DND-41 (cell line): ENCODE measurements around the gene B3GALNT1.

Experiments used
- ATAC-seq: fragments of 200-7000 bp; cut with Tn5 transposase; 3 replicates; pipeline ENCODE4 v1.9.1; 2021; ENCODE audit warnings: low read depth; ENCODE audit not compliant: insufficient read depth
- DNase-seq: peaks from one replicate; pipeline ENCODE4 v3.0.0-alpha.2; 2020
- H2AFZ ChIP-seq: 2 replicates; pipeline ENCODE4 v1.6.0; 2012; ENCODE audit warnings: low read depth, low read length
- H3K27ac ChIP-seq: 2 replicates; pipeline ENCODE4 v1.5.1; 2012; ENCODE audit warnings: low read length, inconsistent platforms
- H3K27me3 ChIP-seq: fragments of 200-600 bp; sonication (generic); 2 replicates; pipeline ENCODE4 v1.6.0; 2012; ENCODE audit warnings: low read length, mild to moderate bottlenecking, inconsistent platforms; ENCODE audit not compliant: insufficient read depth, poor library complexity
- H3K36me3 ChIP-seq: 2 replicates; pipeline ENCODE4 v1.5.1; 2012; ENCODE audit warnings: low read length, inconsistent platforms; ENCODE audit not compliant: insufficient read depth
- H3K4me1 ChIP-seq: 2 replicates; pipeline ENCODE4 v1.5.1; 2012; ENCODE audit warnings: mild to moderate bottlenecking, low read length; ENCODE audit not compliant: insufficient read depth
- H3K4me2 ChIP-seq: 2 replicates; pipeline ENCODE4 v1.6.0; 2012; ENCODE audit warnings: mild to moderate bottlenecking, moderate library complexity, low read length, inconsistent platforms; ENCODE audit not compliant: insufficient read depth
- H3K4me3 ChIP-seq, 2 experiments: fragments of 200-600 bp in 1 of 2; shearing (Covaris generic) in 1 of 2; 2 replicates each; pipeline ENCODE4 v1.5.1; 2012 to 2016; ENCODE audit warnings: inconsistent platforms in 2 of 2, low read length in 2 of 2, mild to moderate bottlenecking in 2 of 2, low read depth in 1 of 2, moderate library complexity in 1 of 2
- H3K79me2 ChIP-seq: 2 replicates; pipeline ENCODE4 v1.6.0; 2012; ENCODE audit warnings: low read length, inconsistent platforms; ENCODE audit not compliant: insufficient read depth
- H3K9ac ChIP-seq: 2 replicates; pipeline ENCODE4 v1.6.0; 2012; ENCODE audit warnings: low read depth, mild to moderate bottlenecking, inconsistent platforms, low read length, moderate library complexity
- H3K9me3 ChIP-seq: 2 replicates; pipeline ENCODE4 v1.5.1; 2012; ENCODE audit warnings: low read length, moderate library complexity, mild to moderate bottlenecking, inconsistent platforms; ENCODE audit not compliant: insufficient read depth, severe bottlenecking
- H4K20me1 ChIP-seq: 2 replicates; pipeline ENCODE4 v1.6.0; 2012; ENCODE audit warnings: low read length; ENCODE audit not compliant: insufficient read depth
- CTCF ChIP-seq: IDR thresholded peaks from 2 replicates; pipeline ENCODE4 v1.5.1; 2012; ENCODE audit warnings: borderline replicate concordance, low read length, moderate library complexity, mild to moderate bottlenecking; ENCODE audit not compliant: poor library complexity, severe bottlenecking; ENCODE audit errors: extremely low read depth
- EZH2 ChIP-seq: IDR thresholded peaks from 3 replicates; pipeline ENCODE4 v1.6.1; 2012; ENCODE audit warnings: borderline replicate concordance, low read depth, mild to moderate bottlenecking, moderate library complexity, low read length, inconsistent platforms; ENCODE audit not compliant: severe bottlenecking

Gene B3GALNT1

GRCh38 chr3:161117646-161118045 lies 12.5 kb upstream of the B3GALNT1 start:
- H3K27me3 ChIP-seq = no peaks in the 10 kb centered on the region
- TF ChIP-seq EZH2 (no peak), CTCF (no peak)
- H3K36me3 ChIP-seq = no peaks in the 10 kb centered on the region
- no peak for ATAC-seq
- peaks cover 12% of the 10 kb centered on the region for H3K9me3 ChIP-seq
- no peak for DNase-seq
- no peak overlapping the region for H2AFZ ChIP-seq
- H3K4me2 ChIP-seq = no peak overlapping the region
- no peaks in the 10 kb centered on the region for H3K79me2 ChIP-seq
- no peaks in the 10 kb centered on the region for H4K20me1 ChIP-seq
- H3K4me3 ChIP-seq = no peak overlapping the region
- no peak overlapping the region for H3K9ac ChIP-seq
- no peaks in the 10 kb centered on the region for H3K4me1 ChIP-seq
- H3K27ac ChIP-seq = no peak overlapping the region

GRCh38 chr3:161108840-161109239 lies 3.7 kb upstream of the B3GALNT1 start:
- Histone ChIP-seq H3K4me3 (no peak overlapping the region), H3K4me1 (no peaks in the 10 kb centered on the region), H3K4me2 (no peak overlapping the region), H3K36me3 (no peaks in the 10 kb centered on the region), H3K9ac (no peak overlapping the region), H3K9me3 (no peaks in the 10 kb centered on the region), H3K27me3 (no peaks in the 10 kb centered on the region), H4K20me1 (no peaks in the 10 kb centered on the region), H3K79me2 (no peaks in the 10 kb centered on the region), H2AFZ (no peak overlapping the region), H3K27ac (no peak overlapping the region)
- DNase-seq (no peak), ATAC-seq (no peak)
- TF ChIP-seq CTCF = no peak
- no peak for TF ChIP-seq EZH2

GRCh38 chr3:161107311-161107710 lies 2.2 kb upstream of the B3GALNT1 start:
- Histone ChIP-seq H3K79me2 (no peaks in the 10 kb centered on the region), H3K4me2 (no peak overlapping the region), H3K4me3 (no peak overlapping the region), H2AFZ (no peak overlapping the region), H3K9me3 (no peaks in the 10 kb centered on the region), H3K27me3 (no peaks in the 10 kb centered on the region), H3K36me3 (no peaks in the 10 kb centered on the region), H4K20me1 (no peaks in the 10 kb centered on the region), H3K27ac (no peak overlapping the region), H3K9ac (no peak overlapping the region), H3K4me1 (no peaks in the 10 kb centered on the region)
- TF ChIP-seq CTCF (no peak), EZH2 (no peak)
- ATAC-seq (no peak), DNase-seq (no peak)
